HG03139 (cell line): Measurements from ENCODE around the gene PPL.
A peak's percentile ranks its signal among the peaks of the same experiment; 100 is the strongest.
"Not testable (repeated sequence)": the region's sequence is repeated elsewhere in the genome, so short reads cannot be mapped to it uniquely, and the experiment has no call there.

Source experiments
- ATAC-seq: cut with Tn5 transposase; IDR thresholded peaks from one replicate; pipeline ENCODE4 v1.9.1; 2021; ENCODE audit not compliant: unreplicated experiment

Gene PPL

GRCh38 chr16:4936991-4937781 is at the start of gene PPL:
TSS of gene PPL (minus strand) at chr16:4937148. CDS start at chr16:4937045, 103 bp downstream.
- ATAC-seq, result no peak

GRCh38 chr16:4984174-4984990 is 47.4 kb upstream of the PPL start:
- ATAC-seq, result no peak

DNA sequence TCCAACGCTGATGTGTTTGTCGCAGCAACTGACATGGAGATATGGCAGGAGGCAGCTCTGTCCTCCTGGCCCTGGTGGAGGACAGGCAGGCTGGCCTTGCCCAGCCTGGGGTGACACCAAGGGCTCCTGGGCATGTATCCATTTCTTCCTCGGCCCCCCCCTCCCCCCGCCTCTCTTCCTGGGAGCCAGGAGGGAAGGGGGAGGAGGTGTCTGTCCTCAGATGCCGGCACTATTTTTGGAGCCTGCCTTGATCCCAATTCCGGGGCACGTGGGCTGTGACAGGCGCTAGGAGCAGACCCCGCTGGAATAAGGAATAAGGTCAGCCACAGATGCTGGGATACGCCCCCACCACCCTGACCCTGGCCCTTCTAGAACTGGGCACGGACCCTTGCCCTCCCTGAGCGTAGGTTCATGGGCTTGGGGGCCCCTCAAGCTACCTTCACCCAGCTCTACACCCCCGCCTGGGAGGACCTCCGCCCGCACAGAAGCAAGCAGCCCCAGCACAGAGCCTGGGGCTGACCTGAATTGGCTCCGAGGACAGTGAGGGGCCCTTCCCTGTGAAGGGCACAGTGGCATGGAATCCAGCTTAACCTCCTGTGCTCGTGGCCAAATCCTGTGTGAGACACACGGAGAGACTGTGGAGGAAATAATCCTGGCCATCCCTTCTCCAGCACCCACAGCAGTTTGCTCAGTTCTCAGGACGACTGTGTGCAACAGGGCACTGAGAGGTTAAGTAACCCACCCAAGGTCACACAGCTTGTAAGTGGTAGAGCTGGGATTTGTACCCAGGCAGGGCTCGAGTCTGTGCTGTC is 45.3 kb upstream of the PPL start:
- no peak for ATAC-seq

- ATAC-seq, result no peak
Measured at GRCh38 chr16:4981473-4981872, 44.5 kb upstream of the PPL start.

GRCh38 chr16:4980691-4981090 is 43.7 kb upstream of the PPL start:
- no peak for ATAC-seq

- no peak for ATAC-seq
Measured at GRCh38 chr16:4979736-4980660, 43.0 kb upstream of the PPL start.

DNA sequence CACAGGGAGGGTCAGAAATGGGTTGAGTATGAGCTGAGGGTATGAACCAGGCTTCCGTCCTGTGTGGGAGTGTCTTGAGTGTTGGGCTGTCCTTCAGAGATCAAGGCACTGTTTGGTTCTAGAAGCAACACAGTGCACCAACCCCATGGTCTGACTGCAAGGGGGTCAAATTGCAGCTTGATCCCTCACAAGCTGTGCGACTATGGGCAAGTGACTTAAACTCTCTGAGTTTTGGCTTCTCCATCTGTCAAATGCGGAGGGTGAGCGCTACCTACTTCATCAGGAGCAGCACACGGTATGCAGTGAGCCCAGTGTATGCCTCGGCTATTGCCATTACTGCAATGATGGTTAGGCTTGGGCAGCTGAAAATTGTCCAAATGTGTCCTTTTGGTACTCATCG is 42.2 kb upstream of the PPL start:
- ATAC-seq, result no peak

- ATAC-seq, result no peak
Measured at GRCh38 chr16:4976611-4977145, 39.7 kb upstream of the PPL start.

DNA sequence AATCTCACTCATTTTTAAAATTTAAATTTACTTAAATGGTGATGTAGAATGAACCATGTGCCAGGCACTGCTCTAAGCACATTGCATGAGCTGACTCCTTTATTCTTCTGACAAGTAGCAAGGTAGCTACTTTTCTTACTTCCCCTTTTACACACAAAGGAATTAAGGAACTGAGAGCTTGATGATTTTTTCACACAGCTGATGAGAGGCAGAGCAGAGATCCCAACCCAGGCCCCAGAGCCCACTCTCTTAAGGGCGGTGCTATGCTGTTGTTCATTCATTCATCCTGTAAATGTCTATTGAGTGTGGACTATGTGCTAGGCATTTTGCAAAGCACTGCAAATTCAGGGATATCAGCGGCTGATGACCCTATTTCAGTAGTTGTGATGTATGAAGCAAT is 39.1 kb upstream of the PPL start:
- peak; percentile 93 for ATAC-seq

GRCh38 chr16:4972938-4973587 is 36.1 kb upstream of the PPL start:
- ATAC-seq, result no peak

DNA sequence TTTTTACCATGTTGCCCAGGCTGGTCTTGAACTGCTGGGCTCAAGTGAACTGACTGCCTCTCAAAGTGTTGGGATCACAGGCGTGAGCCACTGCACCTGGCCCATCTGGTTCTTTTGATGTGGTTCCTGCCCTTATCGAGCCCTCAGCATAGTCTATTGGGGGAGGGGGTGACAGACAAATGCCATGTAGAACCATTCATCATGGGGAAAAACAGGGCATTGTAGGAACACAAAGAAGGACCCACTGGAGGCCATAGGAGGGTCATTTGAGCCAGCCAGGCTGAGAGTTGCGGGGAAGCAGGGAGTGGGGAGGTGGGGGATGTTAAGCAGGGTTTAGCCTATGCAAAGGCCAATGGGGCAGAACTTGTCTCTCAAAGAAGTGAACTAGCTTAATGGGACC is 33.1 kb upstream of the PPL start:
- no peak for ATAC-seq

GRCh38 chr16:4968879-4969483 is 32.0 kb upstream of the PPL start:
- no peak for ATAC-seq

DNA sequence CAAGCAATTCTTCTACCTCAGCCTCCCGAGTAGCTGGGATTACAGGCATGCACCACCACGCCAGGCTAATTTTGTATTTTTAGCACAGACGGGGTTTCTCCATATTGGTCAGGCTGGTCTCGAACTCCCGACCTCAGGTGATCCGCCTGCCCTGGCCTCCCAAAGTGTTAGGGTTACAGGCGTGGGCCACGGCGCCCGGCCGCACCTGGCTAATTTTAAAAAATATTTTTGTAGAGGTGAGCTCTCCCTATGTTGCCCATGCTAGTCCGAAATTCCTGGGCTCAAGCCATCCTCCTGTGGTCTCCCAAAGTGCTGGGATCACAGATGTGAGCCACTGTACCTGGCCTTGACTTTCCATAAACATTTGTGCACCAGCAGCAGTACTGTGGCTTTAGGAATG is 31.3 kb upstream of the PPL start:
- not testable (repeated sequence) for ATAC-seq

DNA sequence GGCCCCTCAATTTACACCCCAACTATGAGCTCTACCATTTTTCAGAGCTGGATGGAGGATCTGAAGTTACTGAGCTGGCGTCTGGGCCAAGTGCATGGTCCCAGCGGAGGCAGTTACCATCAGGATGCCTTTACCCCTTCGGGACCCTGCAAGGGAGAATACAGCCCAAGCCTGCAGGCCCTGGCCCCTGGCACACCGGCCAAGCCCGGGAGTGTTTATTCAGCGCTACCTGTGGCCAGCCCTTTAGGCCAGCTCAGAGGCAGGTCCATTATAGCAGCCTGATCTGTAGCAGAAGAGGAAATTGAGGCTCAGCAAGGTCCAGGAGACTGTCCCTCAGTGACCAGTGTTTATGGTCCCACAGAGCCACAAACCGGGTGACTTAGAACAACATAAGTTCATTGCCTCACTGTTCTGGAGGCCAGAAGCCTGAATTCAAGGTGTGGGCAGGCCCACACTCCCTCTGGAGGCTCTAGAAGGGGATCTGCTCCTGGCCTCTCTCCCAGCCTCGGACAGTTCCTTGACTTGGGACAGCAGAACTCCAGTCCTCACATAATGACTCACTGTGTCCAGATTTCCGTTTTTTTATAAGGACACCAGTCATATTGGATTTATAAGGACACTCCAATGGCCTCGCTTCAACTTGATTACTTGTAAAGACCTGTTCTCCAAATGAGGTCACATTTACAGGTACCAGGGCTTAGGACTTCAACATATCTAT is 29.9 kb upstream of the PPL start:
- ATAC-seq, result no peak

- not testable (repeated sequence) for ATAC-seq
Measured at GRCh38 chr16:4963527-4963926, 26.6 kb upstream of the PPL start.

DNA sequence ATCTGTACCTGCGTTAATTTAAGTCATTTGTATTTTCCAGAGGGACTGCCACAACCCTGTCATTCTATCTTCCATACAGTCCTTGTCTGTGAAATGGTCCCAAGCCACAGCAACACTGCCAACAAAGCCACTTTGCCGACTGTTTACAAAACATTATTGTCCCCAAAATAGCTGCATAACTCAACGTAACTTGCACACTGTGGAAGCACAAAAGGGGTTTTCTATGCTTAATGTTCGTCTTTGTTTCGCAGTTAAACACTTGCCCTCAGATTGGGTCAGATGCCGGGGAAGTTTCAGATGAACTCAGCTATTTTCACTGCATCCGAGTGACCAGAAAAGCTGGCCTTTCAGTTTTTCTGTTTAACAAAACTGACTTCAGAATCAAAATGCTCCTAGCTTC is 25.8 kb upstream of the PPL start:
- ATAC-seq, result no peak

DNA sequence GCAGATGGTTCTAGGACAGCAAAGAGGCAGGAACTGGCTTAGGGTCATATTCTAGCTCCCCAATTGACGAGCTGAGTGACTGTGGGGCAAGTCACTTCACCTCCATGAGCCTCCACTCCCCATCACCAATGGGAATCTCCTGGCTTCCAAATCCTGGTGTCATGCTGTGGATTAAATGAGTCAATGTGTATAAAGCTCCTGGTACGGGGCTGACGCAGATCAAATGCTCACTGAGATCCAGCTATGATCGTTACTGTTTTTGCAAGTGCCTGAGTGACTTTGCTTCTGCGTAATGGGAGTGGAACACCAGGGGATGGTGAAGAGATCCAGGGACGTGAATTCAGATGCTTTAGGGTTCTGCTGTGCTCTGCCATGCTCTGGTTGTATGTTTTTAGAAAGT is 23.6 kb upstream of the PPL start:
- no peak for ATAC-seq
